ENCODE data around the gene ATXN1. TPM values are rescaled to one million over a fixed set of nuclear protein-coding genes. Genes with fewer than 3 reads are reported as not detected.
A peak's percentile ranks its signal among the peaks of the same experiment; 100 is the strongest.

The ATXN1 gene
- total RNA-seq, 1 donor from 2014 or later, result 18.4 TPM

DNA sequence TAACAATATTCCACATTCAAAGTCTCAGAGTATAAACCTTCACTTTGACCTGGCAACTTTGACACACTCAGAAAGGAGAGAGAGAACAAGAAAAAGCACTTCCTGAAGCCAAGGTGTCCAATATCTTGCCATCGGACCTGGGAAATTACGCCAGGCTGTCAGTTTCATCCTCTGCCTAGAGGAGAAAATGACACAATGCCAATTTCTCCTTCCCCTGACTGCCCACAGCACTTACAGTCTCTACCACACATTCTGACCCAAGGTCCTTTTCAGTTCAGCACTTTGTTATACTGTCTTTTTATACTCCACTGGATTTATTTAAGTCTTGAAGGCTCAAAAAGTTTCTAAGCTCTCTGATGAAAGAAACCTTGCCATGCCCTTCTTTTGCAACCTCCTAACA lies 272.4 kb downstream of the ATXN1 start:
- no peak for DNase-seq (ENCODE audit: low read depth)
- TF ChIP-seq CTCF (IDR thresholded peaks at IDR 0.05; ENCODE audit: insufficient read depth, low read length, severe bottlenecking), result no peak
- Histone ChIP-seq H3K27me3 (ENCODE audit: control insufficient read depth, insufficient read depth, low read length) (no peaks in the 10 kb centered on the region), H3K36me3 (ENCODE audit: control insufficient read depth, insufficient read depth, low read length) (no peaks in the 10 kb centered on the region), H3K4me3 (ENCODE audit: low read depth, low read length) (no peak overlapping the region)
- FAIRE-seq, result no peak

DNA sequence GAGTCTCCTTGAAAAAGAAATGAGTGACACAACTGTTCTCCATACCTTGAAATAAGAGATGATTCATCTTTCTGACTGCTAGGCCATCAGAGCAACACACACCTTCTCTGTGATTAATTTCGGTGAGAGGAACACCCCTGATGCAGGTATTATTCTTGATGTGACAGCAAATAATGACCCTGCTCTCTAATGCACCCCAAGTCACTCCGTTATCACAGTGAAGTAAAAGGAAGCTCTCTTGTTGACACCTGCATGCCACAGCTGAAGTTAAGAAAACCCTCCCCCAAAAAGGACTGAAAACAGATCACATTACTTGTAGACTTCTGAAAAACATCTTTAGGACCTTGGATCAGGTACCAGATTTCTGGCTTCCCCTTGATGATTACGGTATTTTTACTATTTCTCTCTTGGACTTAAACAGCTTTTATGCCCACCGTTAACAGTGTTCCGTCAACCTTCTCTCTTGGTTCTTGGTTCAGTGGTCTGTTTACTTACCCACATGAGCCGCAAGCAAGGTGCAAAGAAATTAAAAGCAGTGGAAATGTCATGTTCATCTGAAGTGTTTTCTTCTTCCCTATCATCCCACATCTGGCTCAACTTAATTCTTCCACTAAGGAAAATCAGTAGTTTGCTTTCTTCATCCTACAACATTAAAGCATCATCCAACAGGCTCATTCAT lies 273.1 kb downstream of the ATXN1 start:
- Histone ChIP-seq H3K36me3 (ENCODE audit: control insufficient read depth, insufficient read depth, low read length) (no peaks in the 10 kb centered on the region), H3K27me3 (ENCODE audit: control insufficient read depth, insufficient read depth, low read length) (no peaks in the 10 kb centered on the region), H3K4me3 (ENCODE audit: low read depth, low read length) (no peak overlapping the region)
- FAIRE-seq (peak; percentile 72), DNase-seq (ENCODE audit: low read depth) (peak; percentile 46)
- TF ChIP-seq CTCF (IDR thresholded peaks at IDR 0.05; ENCODE audit: insufficient read depth, low read length, severe bottlenecking), result no peak

DNA sequence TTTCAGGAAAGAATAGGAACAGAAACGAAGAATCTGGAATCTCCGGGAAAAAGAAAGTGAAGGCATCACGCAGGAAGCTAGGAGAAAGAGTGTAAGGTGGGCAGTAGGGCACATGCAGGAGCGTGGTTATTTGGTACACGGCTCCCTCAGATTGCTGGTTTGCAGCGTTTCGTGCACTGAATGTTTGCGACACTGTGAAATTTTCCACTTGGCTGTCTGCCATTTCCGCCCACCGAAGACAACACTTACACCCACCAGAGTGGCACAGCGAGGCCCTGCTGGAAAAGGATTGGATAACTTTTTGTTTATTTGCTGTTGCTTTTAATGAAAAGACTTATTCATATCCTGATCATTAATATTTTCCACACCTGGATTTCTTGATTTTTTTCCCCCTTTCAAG lies 274.6 kb downstream of the ATXN1 start:
- no peaks in the 10 kb centered on the region for H3K27me3 ChIP-seq (ENCODE audit: control insufficient read depth, insufficient read depth, low read length)
- no peak for TF ChIP-seq CTCF (IDR thresholded peaks at IDR 0.05; ENCODE audit: insufficient read depth, low read length, severe bottlenecking)
- H3K4me3 ChIP-seq (ENCODE audit: low read depth, low read length), result no peak overlapping the region
- DNase-seq (ENCODE audit: low read depth), result no peak
- no peaks in the 10 kb centered on the region for H3K36me3 ChIP-seq (ENCODE audit: control insufficient read depth, insufficient read depth, low read length)
- no peak for FAIRE-seq

- no peaks in the 10 kb centered on the region for H3K27me3 ChIP-seq (ENCODE audit: control insufficient read depth, insufficient read depth, low read length)
- H3K4me3 ChIP-seq (ENCODE audit: low read depth, low read length), result no peak overlapping the region
- no peak for TF ChIP-seq CTCF (IDR thresholded peaks at IDR 0.05; ENCODE audit: insufficient read depth, low read length, severe bottlenecking)
- no peaks in the 10 kb centered on the region for H3K36me3 ChIP-seq (ENCODE audit: control insufficient read depth, insufficient read depth, low read length)
- FAIRE-seq (no peak), DNase-seq (ENCODE audit: low read depth) (no peak)
Measured at GRCh38 chr6:16483315-16483875, 277.9 kb downstream of the ATXN1 start.

GRCh38 chr6:16482702-16483314 lies 278.5 kb downstream of the ATXN1 start:
- Histone ChIP-seq H3K27me3 (ENCODE audit: control insufficient read depth, insufficient read depth, low read length) (no peaks in the 10 kb centered on the region), H3K36me3 (ENCODE audit: control insufficient read depth, insufficient read depth, low read length) (no peaks in the 10 kb centered on the region), H3K4me3 (ENCODE audit: low read depth, low read length) (no peak overlapping the region)
- FAIRE-seq, result no peak
- TF ChIP-seq CTCF (IDR thresholded peaks at IDR 0.05; ENCODE audit: insufficient read depth, low read length, severe bottlenecking), result no peak
- no peak for DNase-seq (ENCODE audit: low read depth)
